ENCODE measurements around the gene SLC45A2.
A peak's percentile ranks its signal among the peaks of the same experiment; 100 is the strongest.

Gene SLC45A2

DNA sequence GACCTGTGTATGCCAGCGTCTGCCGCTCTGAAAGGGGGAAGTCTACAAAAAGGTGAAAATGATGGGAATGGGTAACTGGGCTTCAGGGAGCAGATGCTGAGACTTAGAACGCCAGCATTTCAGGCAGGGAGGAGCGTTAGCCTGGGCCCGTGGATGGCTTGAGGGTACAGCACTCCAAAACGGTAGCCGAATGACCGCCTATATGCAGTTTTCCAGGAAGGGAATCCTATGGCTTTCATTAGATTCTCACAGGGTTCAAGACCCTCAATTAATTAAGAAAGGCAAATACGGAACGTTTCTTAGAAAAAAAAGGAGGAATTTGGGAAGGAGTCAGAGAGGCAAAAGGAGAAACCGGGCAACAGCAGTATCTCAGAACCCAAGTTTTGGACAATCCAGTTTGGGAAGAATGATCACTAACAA lies 22.7 kb upstream of the SLC45A2 start:
- H3K36me3 ChIP-seq, result peaks cover 14% of the 10 kb centered on the region
- no peaks in the 10 kb centered on the region for H3K9me3 ChIP-seq
- H3K4me3 ChIP-seq (ENCODE audit: low read depth in 1 of 2, low read length in 1 of 2), result peak overlapping the region; percentile 82 to 92
- TF ChIP-seq, protein P1, sequence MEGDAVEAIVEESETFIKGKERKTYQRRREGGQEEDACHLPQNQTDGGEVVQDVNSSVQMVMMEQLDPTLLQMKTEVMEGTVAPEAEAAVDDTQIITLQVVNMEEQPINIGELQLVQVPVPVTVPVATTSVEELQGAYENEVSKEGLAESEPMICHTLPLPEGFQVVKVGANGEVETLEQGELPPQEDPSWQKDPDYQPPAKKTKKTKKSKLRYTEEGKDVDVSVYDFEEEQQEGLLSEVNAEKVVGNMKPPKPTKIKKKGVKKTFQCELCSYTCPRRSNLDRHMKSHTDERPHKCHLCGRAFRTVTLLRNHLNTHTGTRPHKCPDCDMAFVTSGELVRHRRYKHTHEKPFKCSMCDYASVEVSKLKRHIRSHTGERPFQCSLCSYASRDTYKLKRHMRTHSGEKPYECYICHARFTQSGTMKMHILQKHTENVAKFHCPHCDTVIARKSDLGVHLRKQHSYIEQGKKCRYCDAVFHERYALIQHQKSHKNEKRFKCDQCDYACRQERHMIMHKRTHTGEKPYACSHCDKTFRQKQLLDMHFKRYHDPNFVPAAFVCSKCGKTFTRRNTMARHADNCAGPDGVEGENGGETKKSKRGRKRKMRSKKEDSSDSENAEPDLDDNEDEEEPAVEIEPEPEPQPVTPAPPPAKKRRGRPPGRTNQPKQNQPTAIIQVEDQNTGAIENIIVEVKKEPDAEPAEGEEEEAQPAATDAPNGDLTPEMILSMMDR (IDR thresholded peaks at IDR 0.05), result no peak
- H3K27me3 ChIP-seq, result no peaks in the 10 kb centered on the region
- peak overlapping the region; percentile 89 for H3K27ac ChIP-seq
- H3K4me1 ChIP-seq (ENCODE audit: control insufficient read depth in 1 of 2, insufficient read depth in 1 of 2, low read depth in 1 of 2, low read length in 1 of 2), result peaks cover 18 to 48% of the 10 kb centered on the region in 2 experiments

DNA sequence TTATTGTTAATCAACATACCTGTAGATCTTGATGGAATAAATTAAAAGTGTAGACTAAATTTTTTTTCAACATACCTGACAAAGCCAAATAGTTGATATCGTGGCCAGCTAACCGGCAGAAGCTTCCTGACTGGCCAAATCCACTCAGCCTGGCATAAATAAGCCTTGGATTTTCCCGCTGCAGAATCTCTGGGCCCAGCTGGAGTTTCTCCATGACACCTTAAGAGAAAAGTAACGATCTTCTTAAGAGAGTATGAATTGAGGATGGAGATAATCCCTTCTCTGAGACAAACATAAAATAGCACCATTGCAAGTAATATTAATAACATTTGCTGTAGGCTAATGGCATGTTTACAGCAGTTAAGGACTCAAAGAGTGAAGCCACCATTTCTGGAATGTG lies 21.2 kb upstream of the SLC45A2 start:
- TF ChIP-seq, protein P1 (IDR thresholded peaks at IDR 0.05), result no peak
- peaks cover 14% of the 10 kb centered on the region for H3K36me3 ChIP-seq
- no peak overlapping the region for H3K27ac ChIP-seq
- H3K9me3 ChIP-seq, result no peaks in the 10 kb centered on the region
- no peak overlapping the region for H3K4me3 ChIP-seq (ENCODE audit: low read depth in 1 of 2, low read length in 1 of 2)
- H3K27me3 ChIP-seq, result no peaks in the 10 kb centered on the region
- H3K4me1 ChIP-seq (ENCODE audit: control insufficient read depth in 1 of 2, insufficient read depth in 1 of 2, low read depth in 1 of 2, low read length in 1 of 2), result peaks cover 34 to 63% of the 10 kb centered on the region in 2 experiments

- TF ChIP-seq, protein P1 (IDR thresholded peaks at IDR 0.05), result no peak
- no peak overlapping the region for H3K27ac ChIP-seq
- H3K36me3 ChIP-seq, result peaks cover 14% of the 10 kb centered on the region
- H3K4me1 ChIP-seq (ENCODE audit: control insufficient read depth in 1 of 2, insufficient read depth in 1 of 2, low read depth in 1 of 2, low read length in 1 of 2), result peaks cover 36 to 68% of the 10 kb centered on the region in 2 experiments
- no peaks in the 10 kb centered on the region for H3K9me3 ChIP-seq
- H3K27me3 ChIP-seq, result no peaks in the 10 kb centered on the region
- no peak overlapping the region for H3K4me3 ChIP-seq (ENCODE audit: low read depth in 1 of 2, low read length in 1 of 2)
Observed at GRCh38 chr5:34005211-34005610, 20.7 kb upstream of the SLC45A2 start.

- TF ChIP-seq, protein P1 (IDR thresholded peaks at IDR 0.05), result no peak
- Histone ChIP-seq H3K4me3 (ENCODE audit: low read depth in 1 of 2, low read length in 1 of 2) (no peak overlapping the region), H3K27ac (no peak overlapping the region), H3K27me3 (no peaks in the 10 kb centered on the region), H3K4me1 (ENCODE audit: control insufficient read depth in 1 of 2, insufficient read depth in 1 of 2, low read depth in 1 of 2, low read length in 1 of 2) (peaks cover 33 to 69% of the 10 kb centered on the region in 2 experiments), H3K36me3 (peaks cover 14% of the 10 kb centered on the region), H3K9me3 (no peaks in the 10 kb centered on the region)
Observed at GRCh38 chr5:34003941-34004340, 19.4 kb upstream of the SLC45A2 start.

DNA sequence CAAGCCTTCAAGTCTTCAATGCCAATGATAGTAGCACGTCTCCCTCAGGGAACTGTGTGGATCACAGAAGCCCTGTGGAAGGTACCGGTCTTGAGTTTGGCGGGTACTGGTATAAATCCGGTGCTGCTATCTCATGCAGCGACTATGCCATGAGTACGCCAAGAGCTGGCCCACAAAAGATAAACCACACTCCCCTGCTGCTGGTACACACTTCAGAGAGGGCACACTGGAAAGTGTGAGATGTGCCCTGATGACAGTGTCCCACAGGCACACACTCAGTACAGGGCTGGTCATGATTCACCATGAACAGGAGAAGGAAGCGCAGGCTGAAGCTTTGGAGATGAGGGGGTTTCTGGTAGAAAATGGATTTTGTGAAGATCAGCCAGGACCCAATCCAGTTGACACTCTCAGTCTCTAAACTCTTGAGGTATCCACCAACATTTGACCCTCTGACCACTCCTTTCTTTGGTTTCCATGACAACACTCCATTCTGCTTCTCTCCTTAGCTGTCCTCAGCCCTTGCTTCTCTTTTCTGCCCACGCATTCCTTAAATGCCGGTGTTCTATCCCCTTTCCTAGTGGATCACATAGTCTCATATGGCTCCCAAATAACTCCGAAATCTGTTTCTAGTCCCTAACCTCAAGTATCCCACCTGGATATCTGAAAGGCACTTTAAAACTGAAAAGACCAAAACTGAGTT lies 18.3 kb upstream of the SLC45A2 start:
- Histone ChIP-seq H3K4me3 (ENCODE audit: low read depth in 1 of 2, low read length in 1 of 2) (no peak overlapping the region), H3K27ac (peak overlapping the region; percentile 80), H3K4me1 (ENCODE audit: control insufficient read depth in 1 of 2, insufficient read depth in 1 of 2, low read depth in 1 of 2, low read length in 1 of 2) (peaks cover 29 to 62% of the 10 kb centered on the region in 2 experiments), H3K9me3 (no peaks in the 10 kb centered on the region), H3K27me3 (no peaks in the 10 kb centered on the region), H3K36me3 (peaks cover 14% of the 10 kb centered on the region)
- TF ChIP-seq, protein P1 (IDR thresholded peaks at IDR 0.05), result no peak
